H1 (cell line): ENCODE measurements around the gene HORMAD2.

ENCODE experiments used
- CEBPB ChIP-seq: IDR thresholded peaks from 2 replicates; pipeline ENCODE4 v1.6.1; 2012; ENCODE audit warnings: low read depth, low read length
- CHD2 ChIP-seq: IDR thresholded peaks from 2 replicates; pipeline ENCODE4 v1.6.1; 2012; ENCODE audit warnings: low read length, improper control_type of control experiment
- CREB1 ChIP-seq: IDR thresholded peaks from 2 replicates; pipeline ENCODE4 v1.6.1; 2012; ENCODE audit warnings: inconsistent platforms
- EZH2 ChIP-seq: fragments of 200-600 bp; sonication (generic); IDR thresholded peaks from 2 replicates; pipeline ENCODE4 v1.7.1; 2012; ENCODE audit warnings: low read depth, mild to moderate bottlenecking, moderate library complexity, low read length, inconsistent platforms; ENCODE audit not compliant: severe bottlenecking
- GTF2F1 ChIP-seq: IDR thresholded peaks from 2 replicates; pipeline ENCODE4 v1.6.1; 2012; ENCODE audit warnings: low read depth, low read length, improper control_type of control experiment, borderline replicate concordance
- MAFK ChIP-seq: IDR thresholded peaks from 2 replicates; pipeline ENCODE4 v1.6.1; 2012; ENCODE audit warnings: low read depth, mild to moderate bottlenecking, improper control_type of control experiment, low read length
- POLR2A ChIP-seq, 2 experiments: IDR thresholded peaks; 1 replicate in 1 of 2; 2 replicates in 1 of 2; pipeline ENCODE4 v1.6.1; 2011; ENCODE audit warnings: low read depth in 2 of 2, low read length in 2 of 2, mild to moderate bottlenecking in 2 of 2; ENCODE audit errors: control extremely low read depth in 1 of 2
- POLR2AphosphoS5 ChIP-seq: IDR thresholded peaks from 2 replicates; pipeline ENCODE4 v1.6.1; 2011; ENCODE audit warnings: low read depth, low read length
- RAD21 ChIP-seq, 2 experiments: IDR thresholded peaks in 1 of 2; conservative IDR thresholded peaks in 1 of 2; 2 replicates each; pipeline ENCODE4 v1.6.1; 2011; ENCODE audit warnings: low read depth in 2 of 2, low read length in 2 of 2, improper control_type of control experiment in 1 of 2, inconsistent platforms in 1 of 2, mild to moderate bottlenecking in 1 of 2, moderate library complexity in 1 of 2
- SP2 ChIP-seq: IDR thresholded peaks from 2 replicates; pipeline ENCODE4 v1.6.1; 2012; ENCODE audit warnings: mild to moderate bottlenecking, low read length, inconsistent platforms
- TEAD4 ChIP-seq: IDR thresholded peaks from 2 replicates; pipeline ENCODE4 v1.6.1; 2012; ENCODE audit warnings: low read depth, low read length, inconsistent platforms, mixed read lengths
- ZNF274 ChIP-seq: IDR thresholded peaks from 2 replicates; pipeline ENCODE4 v1.7.0; 2012; ENCODE audit warnings: low read length, borderline replicate concordance; ENCODE audit errors: extremely low read depth
- TF ChIP-seq, protein P1 (sequence below): IDR thresholded peaks from 2 replicates; pipeline ENCODE4 v1.6.1; 2012; ENCODE audit warnings: inconsistent platforms
- TF ChIP-seq, protein P2 (sequence below), 3 experiments: IDR thresholded peaks; 1 replicate in 2 of 3; 2 replicates in 1 of 3; pipeline versions ENCODE4 v1.5.1 to v1.6.1; 2011; ENCODE audit warnings: low read length in 3 of 3, mild to moderate bottlenecking in 3 of 3, inconsistent platforms in 2 of 3, low read depth in 1 of 3, moderate library complexity in 1 of 3; ENCODE audit not compliant: insufficient read depth in 1 of 3; ENCODE audit errors: control extremely low read depth in 1 of 3

DNA sequence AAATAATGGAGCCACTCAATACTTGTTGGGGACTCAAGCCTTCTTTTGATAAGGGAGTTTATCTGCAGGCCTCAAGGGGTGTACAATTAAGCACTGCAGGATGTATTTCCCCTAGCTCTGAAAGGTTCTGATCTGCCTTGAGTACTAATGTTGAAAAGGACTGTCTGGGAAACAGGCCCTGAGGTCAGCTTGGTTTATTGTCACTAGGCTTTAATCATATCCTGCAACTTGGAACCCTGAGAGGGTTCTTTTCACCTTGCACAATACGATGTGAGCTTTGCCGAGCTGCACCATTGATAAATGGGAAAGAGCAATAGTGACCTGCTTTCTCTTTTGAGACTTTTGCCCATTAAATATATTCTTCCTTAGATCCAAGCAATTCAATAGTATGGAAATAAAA is 31.6 kb upstream of the HORMAD2 start:
- TF ChIP-seq CREB1 (no peak), EZH2 (no peak), RAD21 (IDR thresholded peaks at IDR 0.05 in 1 of 2, conservative IDR thresholded peaks at IDR 0.05 in 1 of 2; ENCODE audit: low read depth in 2 of 2, low read length in 2 of 2) (no peak), POLR2A (IDR thresholded peaks at IDR 0.05; ENCODE audit: control extremely low read depth in 1 of 2, low read depth in 2 of 2, low read length in 2 of 2) (no peak), MAFK (no peak), GTF2F1 (no peak), CEBPB (no peak), CHD2 (no peak), POLR2AphosphoS5 (no peak), SP2 (no peak), ZNF274 (no peak), TEAD4 (no peak)
- TF ChIP-seq, protein P1, sequence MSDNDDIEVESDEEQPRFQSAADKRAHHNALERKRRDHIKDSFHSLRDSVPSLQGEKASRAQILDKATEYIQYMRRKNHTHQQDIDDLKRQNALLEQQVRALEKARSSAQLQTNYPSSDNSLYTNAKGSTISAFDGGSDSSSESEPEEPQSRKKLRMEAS: no peak
- TF ChIP-seq, protein P2, sequence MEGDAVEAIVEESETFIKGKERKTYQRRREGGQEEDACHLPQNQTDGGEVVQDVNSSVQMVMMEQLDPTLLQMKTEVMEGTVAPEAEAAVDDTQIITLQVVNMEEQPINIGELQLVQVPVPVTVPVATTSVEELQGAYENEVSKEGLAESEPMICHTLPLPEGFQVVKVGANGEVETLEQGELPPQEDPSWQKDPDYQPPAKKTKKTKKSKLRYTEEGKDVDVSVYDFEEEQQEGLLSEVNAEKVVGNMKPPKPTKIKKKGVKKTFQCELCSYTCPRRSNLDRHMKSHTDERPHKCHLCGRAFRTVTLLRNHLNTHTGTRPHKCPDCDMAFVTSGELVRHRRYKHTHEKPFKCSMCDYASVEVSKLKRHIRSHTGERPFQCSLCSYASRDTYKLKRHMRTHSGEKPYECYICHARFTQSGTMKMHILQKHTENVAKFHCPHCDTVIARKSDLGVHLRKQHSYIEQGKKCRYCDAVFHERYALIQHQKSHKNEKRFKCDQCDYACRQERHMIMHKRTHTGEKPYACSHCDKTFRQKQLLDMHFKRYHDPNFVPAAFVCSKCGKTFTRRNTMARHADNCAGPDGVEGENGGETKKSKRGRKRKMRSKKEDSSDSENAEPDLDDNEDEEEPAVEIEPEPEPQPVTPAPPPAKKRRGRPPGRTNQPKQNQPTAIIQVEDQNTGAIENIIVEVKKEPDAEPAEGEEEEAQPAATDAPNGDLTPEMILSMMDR (IDR thresholded peaks at IDR 0.05; ENCODE audit: control extremely low read depth in 1 of 3, insufficient read depth in 1 of 3, low read depth in 1 of 3, low read length in 3 of 3): no peak
